Stomach (tissue), 9 donors: ENCODE measurements around the gene SSH2. TPM values are rescaled to one million over a fixed set of nuclear protein-coding genes. Genes with fewer than 3 reads are reported as not detected.

Experiments
- DNase-seq, 2 donors: peaks; one replicate each; pipeline versions ENCODE4 v3.0.0 to v3.0.0-alpha.2; 2013 to 2019
- H3K27ac ChIP-seq, 5 donors: fragments of 200-600 bp in 4 of 5; sonication (generic) in 4 of 5; one replicate each; pipeline ENCODE4 v1.5.1; 2013 to 2019; ENCODE audit warnings: mild to moderate bottlenecking in 1 of 5, moderate library complexity in 1 of 5
- H3K27me3 ChIP-seq, 3 donors: fragments of 200-600 bp; sonication (generic); one replicate each; pipeline ENCODE4 v1.5.1; 2017 to 2019; ENCODE audit warnings: mixed run types in 1 of 3
- H3K36me3 ChIP-seq, 4 donors: fragments of 200-600 bp; sonication (generic); 1 replicate in 3 of 4; 2 replicates in 1 of 4; pipeline ENCODE4 v1.5.1; 2016 to 2019
- H3K4me1 ChIP-seq, 4 donors: fragments of 200-600 bp; sonication (generic); one replicate each; pipeline ENCODE4 v1.5.1; 2016 to 2019
- H3K4me3 ChIP-seq, 4 donors: fragments of 200-600 bp; sonication (generic) in 3 of 4; one replicate each; pipeline ENCODE4 v1.5.1; 2016 to 2019; ENCODE audit warnings: mild to moderate bottlenecking in 1 of 4
- H3K9me3 ChIP-seq, 4 donors: fragments of 200-600 bp; sonication (generic); one replicate each; pipeline ENCODE4 v1.5.1; 2016 to 2019
- EP300 ChIP-seq: sonication (generic); formaldehyde crosslinking; IDR thresholded peaks from one replicate; pipeline ENCODE4 v1.6.1; 2017; ENCODE audit warnings: antibody characterized with exemption
- POLR2A ChIP-seq, 4 donors: fragments of 450-650 bp; IDR thresholded peaks; one replicate each; pipeline ENCODE4 v1.6.1; 2016; ENCODE audit warnings: antibody characterized with exemption in 4 of 4, control low read depth in 2 of 4, mild to moderate bottlenecking in 1 of 4, moderate library complexity in 1 of 4
- POLR2AphosphoS5 ChIP-seq, 3 donors: sonication (generic); formaldehyde crosslinking; IDR thresholded peaks; one replicate each; pipeline ENCODE4 v1.6.1; 2016; ENCODE audit warnings: antibody characterized with exemption in 3 of 3
- WGBS, 5 donors: extraction: QIAGEN DNeasy Blood & Tissue Kit in 3 of 5; methylation state at CpG; one replicate each; pipeline versions ENCODE4 v1.1.5 to v1.1.7; 2013 to 2018; 5-methylcytosine and 5-hydroxymethylcytosine counted together
- intact Hi-C: fragments of 100-400 bp; cut with DNase I; formaldehyde crosslinking; loops from one replicate; pipeline ENCODE4 v1.15.1; 2023; ENCODE audit warnings: low total_unique reads
- polyA plus RNA-seq, 3 donors: library from polyadenylated mRNA; stranded (reverse); fragments of 200-250 nt; gene quantifications; one replicate each; pipeline ENCODE4 v1.2.3, GENCODE V29; 2013
- total RNA-seq, 5 donors: library from RNA; depleted of rRNA; stranded (reverse); fragments of >200 nt; gene quantifications; one replicate each; pipeline versions ENCODE4 v1.1.0 to v1.2.3, GENCODE V29; 2014 to 2016
- TF ChIP-seq, protein P1 (sequence below), 7 experiments: fragments of 450-650 bp in 4 of 7; fragments of 200-600 bp in 3 of 7; sonication (generic) in 3 of 7; IDR thresholded peaks; one replicate each; pipeline ENCODE4 v1.5.1; 2016 to 2019; ENCODE audit warnings: antibody characterized with exemption in 7 of 7, control low read depth in 2 of 7, mild to moderate bottlenecking in 1 of 7
- donor health status: healthy with polysubstance abuse.
- donor health status: Bipolar disorder and iron deficiency.
- donor health status: healthy.

The SSH2 gene
- total and polyA plus RNA-seq, 8 donors: 7.8 to 44.9 (median 24.1) TPM

DNA sequence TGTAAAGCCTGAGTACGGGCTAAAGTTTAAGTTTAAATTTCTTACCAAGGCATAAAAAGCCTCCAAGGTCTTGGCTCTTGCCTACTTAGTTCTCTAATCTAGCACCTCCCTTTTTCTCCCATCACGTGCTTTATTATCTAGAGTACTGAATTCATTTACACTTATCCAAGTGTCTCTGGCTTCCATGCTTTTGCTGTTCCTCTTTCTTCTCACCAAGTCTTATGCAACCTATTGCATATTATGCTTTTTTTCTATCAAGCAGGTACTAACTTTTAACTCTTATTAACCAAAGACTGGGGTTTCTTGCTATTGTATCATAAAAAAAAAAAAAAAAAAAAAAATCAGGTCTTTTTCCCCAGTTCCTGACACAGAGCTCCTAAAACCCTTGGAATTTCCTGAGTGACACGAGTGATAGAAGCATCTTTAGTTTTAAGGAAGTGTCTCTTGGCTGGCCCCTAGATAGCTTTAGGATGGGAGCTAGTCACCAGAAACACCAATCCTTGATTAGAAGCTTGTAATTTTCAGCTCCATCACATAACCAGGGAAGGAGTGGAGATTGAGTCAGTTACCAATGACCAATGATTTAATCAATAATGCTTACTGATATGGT is 44.9 kb downstream of the SSH2 start:
- intact Hi-C loops: no loop called here
- TF ChIP-seq POLR2AphosphoS5 (IDR thresholded peaks at IDR 0.05) (no peak), EP300 (no peak), POLR2A (IDR thresholded peaks at IDR 0.05) (no peak)
- TF ChIP-seq, protein P1, sequence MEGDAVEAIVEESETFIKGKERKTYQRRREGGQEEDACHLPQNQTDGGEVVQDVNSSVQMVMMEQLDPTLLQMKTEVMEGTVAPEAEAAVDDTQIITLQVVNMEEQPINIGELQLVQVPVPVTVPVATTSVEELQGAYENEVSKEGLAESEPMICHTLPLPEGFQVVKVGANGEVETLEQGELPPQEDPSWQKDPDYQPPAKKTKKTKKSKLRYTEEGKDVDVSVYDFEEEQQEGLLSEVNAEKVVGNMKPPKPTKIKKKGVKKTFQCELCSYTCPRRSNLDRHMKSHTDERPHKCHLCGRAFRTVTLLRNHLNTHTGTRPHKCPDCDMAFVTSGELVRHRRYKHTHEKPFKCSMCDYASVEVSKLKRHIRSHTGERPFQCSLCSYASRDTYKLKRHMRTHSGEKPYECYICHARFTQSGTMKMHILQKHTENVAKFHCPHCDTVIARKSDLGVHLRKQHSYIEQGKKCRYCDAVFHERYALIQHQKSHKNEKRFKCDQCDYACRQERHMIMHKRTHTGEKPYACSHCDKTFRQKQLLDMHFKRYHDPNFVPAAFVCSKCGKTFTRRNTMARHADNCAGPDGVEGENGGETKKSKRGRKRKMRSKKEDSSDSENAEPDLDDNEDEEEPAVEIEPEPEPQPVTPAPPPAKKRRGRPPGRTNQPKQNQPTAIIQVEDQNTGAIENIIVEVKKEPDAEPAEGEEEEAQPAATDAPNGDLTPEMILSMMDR (IDR thresholded peaks at IDR 0.05): no peak
- DNase-seq: no peak
- Histone ChIP-seq H3K4me3 (no peak overlapping the region), H3K36me3 (no peaks in the 10 kb centered on the region), H3K4me1 (peaks cover 0 to 11% (median 0%) of the 10 kb centered on the region in 4 donors), H3K27me3 (no peaks in the 10 kb centered on the region), H3K9me3 (no peaks in the 10 kb centered on the region), H3K27ac (no peak overlapping the region)
- 68 to 86% (median 74%) methylated on average over 3 of the region's 3 CpGs for WGBS, 5 donors

DNA sequence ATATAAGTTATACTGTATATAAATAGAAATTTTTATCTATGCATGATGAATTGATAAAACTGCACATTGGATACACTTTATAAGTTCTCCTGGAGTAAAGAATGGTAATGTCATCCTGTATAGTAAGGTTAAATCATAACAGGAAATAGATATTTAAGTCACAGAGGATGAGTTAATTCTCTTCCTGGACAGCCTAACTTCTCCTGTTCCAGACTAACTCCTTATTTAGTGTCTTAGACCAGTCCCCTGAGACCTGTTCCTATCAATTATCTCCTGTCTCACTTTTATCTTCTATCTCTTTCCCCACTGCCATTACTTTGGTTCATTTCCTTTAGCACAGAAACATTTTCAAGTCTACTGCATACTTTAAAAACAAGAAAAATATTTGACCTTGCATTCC is 46.5 kb downstream of the SSH2 start:
- DNase-seq: peak in 1 of 2 donors; percentile 19
- Histone ChIP-seq H3K4me1 (peaks cover 0 to 11% (median 0%) of the 10 kb centered on the region in 4 donors), H3K36me3 (no peaks in the 10 kb centered on the region), H3K4me3 (no peak overlapping the region), H3K27me3 (no peaks in the 10 kb centered on the region), H3K27ac (no peak overlapping the region), H3K9me3 (no peaks in the 10 kb centered on the region)
- intact Hi-C loops: no loop called here
- TF ChIP-seq, protein P1 (IDR thresholded peaks at IDR 0.05): no peak
- TF ChIP-seq POLR2AphosphoS5 (IDR thresholded peaks at IDR 0.05) (no peak), POLR2A (IDR thresholded peaks at IDR 0.05) (no peak), EP300 (no peak)

GRCh38 chr17:29881256-29881655 is 48.8 kb downstream of the SSH2 start:
- no peak for DNase-seq
- Histone ChIP-seq H3K27ac (no peak overlapping the region), H3K27me3 (no peaks in the 10 kb centered on the region), H3K4me1 (peaks cover 0 to 11% (median 0%) of the 10 kb centered on the region in 4 donors), H3K9me3 (no peaks in the 10 kb centered on the region), H3K36me3 (no peaks in the 10 kb centered on the region), H3K4me3 (no peak overlapping the region)
- intact Hi-C loops: no loop called here
- TF ChIP-seq EP300 (no peak), POLR2AphosphoS5 (IDR thresholded peaks at IDR 0.05) (no peak), POLR2A (IDR thresholded peaks at IDR 0.05) (no peak)
- TF ChIP-seq, protein P1 (IDR thresholded peaks at IDR 0.05): no peak
- WGBS, 5 donors: 88 to 92% (median 90%) methylated on average over 3 of the region's 3 CpGs

GRCh38 chr17:29880031-29880430 is 50.0 kb downstream of the SSH2 start:
- intact Hi-C loops: no loop called here
- Histone ChIP-seq H3K36me3 (no peaks in the 10 kb centered on the region), H3K27me3 (no peaks in the 10 kb centered on the region), H3K9me3 (no peaks in the 10 kb centered on the region), H3K27ac (no peak overlapping the region), H3K4me1 (peaks cover 0 to 13% (median 0%) of the 10 kb centered on the region in 4 donors), H3K4me3 (no peak overlapping the region)
- TF ChIP-seq EP300: no peak
- TF ChIP-seq POLR2AphosphoS5 (IDR thresholded peaks at IDR 0.05): no peak
- no peak for TF ChIP-seq POLR2A (IDR thresholded peaks at IDR 0.05)
- TF ChIP-seq, protein P1 (IDR thresholded peaks at IDR 0.05): no peak
- WGBS, 5 donors: 92 to 97% (median 95%) methylated on average over 6 of the region's 6 CpGs
- no peak for DNase-seq
